GM11168 (cell line): ENCODE data around the gene PRSS12.
"Not testable (repeated sequence)": the region's sequence is repeated elsewhere in the genome, so short reads cannot be mapped to it uniquely, and the experiment has no call there.

Experiments used
- in situ Hi-C: fragments of 300-500 bp; cut with MboI; formaldehyde crosslinking; loops from one replicate; pipeline ENCODE4 v1.12.0; 2022; ENCODE audit warnings: low sequenced_read_pairs; ENCODE audit not compliant: unreplicated experiment

PRSS12 gene

GRCh38 chr4:118327554-118328241 is 25.1 kb downstream of the PRSS12 start:
- in situ Hi-C loops: no loop called here

GRCh38 chr4:118326585-118326984 is 26.2 kb downstream of the PRSS12 start:
- in situ Hi-C loops: no loop called here

DNA sequence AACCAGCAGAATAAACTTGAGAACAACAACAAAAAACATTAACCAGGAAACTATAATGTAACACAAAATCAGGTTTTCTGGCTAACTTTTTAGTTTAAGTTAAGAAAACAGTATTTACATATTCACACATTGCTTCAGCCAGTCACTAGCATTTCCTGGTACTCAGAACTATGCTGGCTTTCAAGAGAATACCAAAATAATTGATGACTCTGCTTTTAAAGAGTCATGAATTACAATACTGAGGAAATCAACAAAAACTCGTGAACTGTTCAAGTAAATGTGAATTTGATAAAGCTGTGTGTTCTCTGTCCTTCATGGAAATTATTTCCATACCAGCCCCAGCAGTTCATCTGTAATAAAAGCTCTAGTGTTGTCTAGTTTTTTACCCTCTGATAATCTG is 27.4 kb downstream of the PRSS12 start:
- in situ Hi-C loops: no loop called here

DNA sequence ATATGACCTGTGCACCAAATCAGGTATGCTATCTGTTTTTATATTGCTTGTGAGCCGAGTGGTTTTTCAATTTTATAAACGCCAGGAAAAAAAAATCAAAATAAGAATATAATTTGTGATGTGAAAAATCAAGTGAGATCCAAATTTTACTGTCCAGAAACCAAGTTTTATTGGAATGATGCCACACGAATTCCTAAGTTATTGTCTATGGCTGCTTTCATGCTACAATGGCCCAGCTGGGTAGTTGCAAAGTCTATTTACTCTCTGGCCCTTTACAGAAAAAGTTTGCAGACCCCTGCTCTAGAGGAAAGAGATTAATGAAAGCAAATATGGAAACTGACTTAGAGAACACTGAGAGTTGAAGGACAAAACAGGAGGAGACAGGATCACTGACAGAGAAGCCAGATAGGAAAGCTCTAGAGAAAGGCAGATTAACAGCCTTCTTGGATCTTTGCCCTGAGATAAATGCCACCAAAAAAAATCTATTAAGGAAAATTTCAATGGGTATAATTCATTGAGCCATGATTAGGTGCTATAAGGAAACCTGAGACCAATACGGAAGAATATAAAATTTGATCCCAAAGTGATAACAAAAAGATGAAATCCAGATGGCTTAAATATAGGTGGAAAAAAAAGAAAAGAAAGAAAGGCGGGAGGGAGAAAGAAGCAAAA is 29.8 kb downstream of the PRSS12 start:
- in situ Hi-C loops: no loop called here

- in situ Hi-C loops: no loop called here
Measured at GRCh38 chr4:118318931-118319330, 33.9 kb downstream of the PRSS12 start.

DNA sequence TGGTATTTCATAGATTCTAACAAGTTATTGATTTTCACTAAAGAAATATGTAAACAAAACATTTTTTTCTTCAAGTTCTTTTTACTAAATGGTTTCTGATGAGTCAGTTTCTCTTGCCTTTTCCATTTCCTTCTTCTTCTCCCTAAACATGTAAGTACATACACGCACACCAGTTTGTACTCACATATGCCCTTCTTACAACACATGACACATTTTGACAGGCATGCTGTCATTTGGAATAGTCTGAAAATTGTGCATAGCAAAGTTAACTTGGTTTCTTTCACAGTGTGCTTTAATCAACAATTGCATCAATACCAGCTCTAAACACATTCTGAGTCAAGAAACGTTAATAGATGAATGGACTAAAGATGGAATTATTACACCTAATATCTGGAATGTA is 35.1 kb downstream of the PRSS12 start:
- in situ Hi-C loops: no loop called here

DNA sequence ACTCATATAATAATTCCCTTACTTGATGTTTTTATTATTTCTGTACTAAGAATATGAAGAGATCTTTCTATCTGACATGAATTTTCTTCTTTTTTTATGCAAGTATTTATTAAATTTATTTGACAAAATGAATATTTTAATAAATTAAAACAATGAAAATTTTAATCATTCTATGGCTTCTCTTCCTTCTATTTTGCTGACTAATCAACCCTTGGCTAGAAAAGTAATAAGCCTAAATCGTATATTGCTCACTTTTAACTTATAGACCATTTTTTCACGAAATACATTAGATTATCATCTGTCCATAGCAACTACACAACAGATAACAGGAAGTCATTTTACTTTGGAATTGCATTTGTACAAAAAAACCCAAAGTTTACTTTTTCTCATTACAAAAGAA is 38.6 kb downstream of the PRSS12 start:
- in situ Hi-C loops: no loop called here

GRCh38 chr4:118313098-118313497 is 39.7 kb downstream of the PRSS12 start:
- in situ Hi-C loops: no loop called here

DNA sequence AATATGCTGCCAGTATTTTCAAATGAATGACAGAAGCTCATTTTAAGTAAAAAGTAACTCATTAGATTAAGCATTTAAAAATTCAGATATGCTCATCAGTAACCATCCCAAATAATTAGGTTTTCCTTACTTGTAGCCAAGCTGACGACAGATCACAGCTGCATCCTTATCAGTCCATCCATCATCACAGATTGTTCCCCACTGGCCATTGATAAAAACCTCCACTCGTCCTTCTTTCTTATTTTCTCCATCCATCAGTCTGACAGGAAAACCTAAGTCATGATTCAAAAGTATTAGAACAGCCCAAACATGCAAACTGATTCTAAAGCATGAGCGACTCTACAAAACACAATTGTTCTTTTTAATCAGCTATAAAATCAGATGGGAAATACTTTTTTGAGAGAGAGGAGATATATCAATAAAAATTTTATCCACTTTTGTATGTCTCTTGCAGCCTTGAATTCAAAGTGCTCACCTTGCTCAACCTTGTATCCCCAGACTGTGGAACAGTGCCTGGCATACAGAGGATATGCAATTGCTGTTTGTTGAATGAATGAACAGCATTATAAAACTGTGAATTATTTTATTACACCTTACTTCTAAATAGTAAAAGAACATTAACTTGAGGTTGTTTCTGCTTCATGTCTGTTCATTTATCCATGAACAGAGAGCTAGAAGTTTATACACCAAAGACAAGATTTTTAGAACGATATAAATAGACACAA is 44.3 kb downstream of the PRSS12 start:
- in situ Hi-C loops: no loop called here

DNA sequence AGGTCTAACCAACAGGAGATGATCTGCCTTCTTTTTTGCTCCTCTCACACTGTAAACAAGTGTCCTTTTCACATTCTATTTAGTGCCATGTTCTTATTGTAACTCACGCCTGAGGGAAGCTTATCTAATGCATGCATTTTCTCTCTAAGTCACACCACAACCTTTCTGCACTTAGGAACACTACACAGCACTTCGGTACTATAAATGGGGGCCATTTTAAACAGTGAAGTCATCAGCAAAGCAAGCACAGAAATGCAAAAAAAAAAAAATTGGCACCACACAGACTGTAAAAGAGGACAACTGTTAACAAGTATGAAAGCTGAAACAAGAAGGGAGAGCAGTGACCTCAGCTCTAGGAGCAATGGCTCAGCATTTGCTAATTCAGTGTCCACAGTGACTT is 45.2 kb downstream of the PRSS12 start:
- in situ Hi-C loops: no loop called here

GRCh38 chr4:118299619-118300018 is 53.2 kb downstream of the PRSS12 start:
- in situ Hi-C loops: not testable (repeated sequence)

- in situ Hi-C loops: no loop called here
Measured at GRCh38 chr4:118296729-118297128, 56.1 kb downstream of the PRSS12 start.

DNA sequence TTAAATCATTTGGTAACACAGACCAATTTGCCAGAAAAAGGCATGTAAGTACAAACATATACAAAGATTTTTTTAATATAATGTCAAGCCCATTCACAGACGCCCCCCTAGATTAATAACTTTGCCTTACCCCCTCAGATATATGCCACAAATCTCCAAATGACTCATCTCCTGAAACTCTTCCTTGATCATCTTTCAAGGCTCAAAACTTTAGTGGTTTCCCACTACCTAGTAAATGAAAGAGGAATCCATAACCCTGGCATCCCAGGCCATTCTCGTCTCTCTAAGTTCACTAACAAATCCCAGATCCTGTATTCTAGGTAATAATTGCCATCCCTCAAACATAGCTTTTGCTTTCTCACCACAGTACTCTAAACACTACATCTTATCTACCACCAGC is 61.9 kb downstream of the PRSS12 start:
- in situ Hi-C loops: no loop called here

- in situ Hi-C loops: no loop called here
Measured at GRCh38 chr4:118289794-118290193, 63.0 kb downstream of the PRSS12 start.

DNA sequence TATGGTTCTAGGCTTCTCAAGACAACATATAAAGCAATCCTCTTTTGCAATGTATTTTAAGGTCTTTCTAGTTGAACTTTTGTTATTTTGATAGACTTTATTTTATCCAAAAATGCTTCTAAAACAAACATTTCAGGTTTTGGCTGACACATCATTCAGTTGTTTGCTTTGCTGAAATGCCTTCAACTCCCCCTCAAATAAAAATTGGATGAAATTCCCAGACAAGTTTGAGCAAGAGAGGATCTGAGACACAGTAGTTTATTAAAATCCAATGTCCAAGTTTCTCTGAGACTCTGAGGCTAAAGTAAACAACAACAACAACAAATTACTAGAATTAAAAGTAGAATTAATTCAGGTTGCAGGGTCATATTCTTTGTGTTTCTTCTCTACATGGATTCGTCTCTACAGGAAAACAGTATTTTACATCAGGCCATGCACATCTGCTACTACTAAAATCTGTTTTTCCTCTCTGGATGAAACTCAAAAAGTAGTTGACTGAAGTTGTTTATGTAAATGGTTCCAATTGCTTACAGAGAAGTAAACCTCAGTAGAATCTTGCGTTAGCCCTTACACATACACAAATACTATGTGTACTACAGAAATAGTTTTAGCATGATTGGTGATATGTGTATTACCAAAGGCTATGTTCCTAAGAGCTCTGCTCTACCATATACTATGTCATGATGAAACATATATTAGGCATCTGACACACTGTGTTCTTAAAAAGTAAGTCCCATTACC is 64.9 kb downstream of the PRSS12 start:
- in situ Hi-C loops: no loop called here

DNA sequence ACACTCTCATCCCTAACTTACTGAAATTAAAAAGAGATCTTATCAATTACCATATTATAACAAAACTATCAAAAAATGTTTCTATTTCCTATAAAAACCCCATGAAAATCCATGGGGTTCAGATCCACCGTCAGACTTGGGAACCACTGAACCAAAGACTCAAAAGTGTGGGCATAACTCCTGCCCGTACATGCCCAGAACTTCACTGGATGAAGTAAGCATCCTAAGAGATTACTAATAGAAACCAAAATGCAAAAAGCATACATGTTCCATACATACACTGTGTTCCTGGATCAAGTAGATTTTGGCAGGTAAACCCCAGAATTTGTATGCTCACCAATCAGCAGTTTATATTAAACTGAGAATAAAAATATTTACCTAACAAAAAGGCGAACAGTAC is 66.1 kb downstream of the PRSS12 start:
- in situ Hi-C loops: no loop called here

DNA sequence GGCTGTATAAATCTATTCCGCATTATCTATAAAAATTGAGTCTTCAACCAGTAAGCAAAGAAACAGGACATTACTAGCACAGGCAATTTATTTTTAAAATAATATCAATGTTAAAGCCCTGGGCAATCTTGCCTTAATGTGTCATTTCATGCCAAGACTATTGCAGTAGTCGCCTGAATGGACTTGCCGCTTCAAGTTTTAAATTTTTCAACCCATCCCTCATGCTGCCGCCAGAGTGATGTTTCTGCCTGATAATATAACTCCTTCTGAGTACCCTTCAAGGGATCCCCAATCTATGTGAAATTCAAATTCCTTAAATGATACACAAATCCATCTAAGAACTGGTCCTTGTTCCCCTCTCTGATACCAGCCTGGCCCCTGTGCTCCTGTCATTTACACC is 66.9 kb downstream of the PRSS12 start:
- in situ Hi-C loops: no loop called here

DNA sequence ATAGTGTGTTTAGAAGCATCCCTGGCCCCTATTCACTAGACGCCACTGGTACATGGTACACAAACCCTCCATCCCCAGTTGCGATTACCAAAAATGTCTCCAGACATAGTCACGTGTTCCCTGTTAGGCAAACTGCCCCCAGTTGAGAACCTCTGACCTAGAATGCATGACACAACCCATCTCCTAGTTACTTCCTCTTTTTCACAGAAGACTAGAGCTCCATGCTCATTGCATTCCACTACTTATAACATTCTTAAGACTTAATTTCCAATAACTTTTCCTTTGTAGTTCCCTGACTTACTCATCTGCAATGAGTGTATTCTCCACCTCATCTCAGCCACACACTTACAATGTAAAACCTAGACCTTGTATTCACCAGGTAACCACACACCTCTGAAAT is 68.6 kb downstream of the PRSS12 start:
- in situ Hi-C loops: no loop called here

DNA sequence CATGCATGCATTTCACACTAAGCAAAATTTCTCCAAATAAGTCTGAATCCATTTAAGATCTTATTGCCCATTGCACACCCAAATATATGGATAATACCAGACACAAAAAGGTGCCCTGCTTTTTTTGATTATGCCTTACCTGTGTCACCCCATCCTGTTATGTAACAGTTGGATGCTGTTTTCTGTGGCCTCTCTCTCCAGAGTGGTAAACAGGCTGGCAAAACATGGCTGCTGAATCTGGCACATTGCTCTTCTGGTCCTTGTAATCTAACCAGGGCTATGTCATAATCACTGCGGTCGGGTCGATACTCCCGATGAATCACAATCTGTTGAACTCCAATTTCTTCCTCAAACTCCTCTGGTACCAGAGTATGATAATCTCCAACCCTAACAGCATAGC is 70.1 kb downstream of the PRSS12 start:
- in situ Hi-C loops: no loop called here

GRCh38 chr4:118281611-118282442 is 71.0 kb downstream of the PRSS12 start:
- in situ Hi-C loops: no loop called here
